Activated T-cell treated with anti-CD3 and anti-CD28 coated beads for 1 hour (primary cell): ENCODE measurements around the gene C20orf144.
A peak's percentile ranks its signal among the peaks of the same experiment; 100 is the strongest.

Source experiments
- DNase-seq: peaks from one replicate; pipeline ENCODE4 v3.0.0-alpha.2; 2020; ENCODE audit warnings: low read depth

C20orf144 gene

DNA sequence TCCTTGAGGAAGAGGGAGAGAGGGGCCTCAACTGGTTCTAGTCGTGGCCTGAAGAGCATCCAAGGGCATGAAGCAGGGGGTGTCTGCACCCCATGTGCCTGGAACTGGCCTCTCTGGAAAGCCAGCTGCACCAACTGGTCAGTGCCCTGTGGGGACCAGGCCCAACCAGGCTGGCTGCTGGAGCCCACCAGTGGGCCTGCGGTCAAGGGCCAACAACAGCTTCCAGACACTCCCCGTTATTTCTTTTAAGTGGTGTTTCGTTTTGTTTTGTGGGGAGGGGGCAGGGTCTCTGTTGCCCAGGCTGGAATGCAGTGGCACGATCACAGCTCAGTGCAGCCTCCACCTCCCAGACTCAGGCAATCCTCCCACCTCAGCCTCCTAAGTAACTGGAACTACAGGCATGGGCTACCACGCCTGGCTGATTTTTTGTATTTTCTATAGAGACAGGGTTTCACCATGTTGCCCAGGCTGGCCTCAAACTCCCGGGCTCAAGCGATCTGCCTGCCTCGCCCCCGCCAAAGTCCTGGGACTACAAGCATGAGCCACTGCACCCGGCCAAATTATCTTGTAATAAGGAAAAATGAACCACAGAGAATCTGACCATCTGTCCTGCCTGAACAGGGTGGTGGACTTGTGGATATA lies 11.9 kb upstream of the C20orf144 start:
- no peak for DNase-seq

DNA sequence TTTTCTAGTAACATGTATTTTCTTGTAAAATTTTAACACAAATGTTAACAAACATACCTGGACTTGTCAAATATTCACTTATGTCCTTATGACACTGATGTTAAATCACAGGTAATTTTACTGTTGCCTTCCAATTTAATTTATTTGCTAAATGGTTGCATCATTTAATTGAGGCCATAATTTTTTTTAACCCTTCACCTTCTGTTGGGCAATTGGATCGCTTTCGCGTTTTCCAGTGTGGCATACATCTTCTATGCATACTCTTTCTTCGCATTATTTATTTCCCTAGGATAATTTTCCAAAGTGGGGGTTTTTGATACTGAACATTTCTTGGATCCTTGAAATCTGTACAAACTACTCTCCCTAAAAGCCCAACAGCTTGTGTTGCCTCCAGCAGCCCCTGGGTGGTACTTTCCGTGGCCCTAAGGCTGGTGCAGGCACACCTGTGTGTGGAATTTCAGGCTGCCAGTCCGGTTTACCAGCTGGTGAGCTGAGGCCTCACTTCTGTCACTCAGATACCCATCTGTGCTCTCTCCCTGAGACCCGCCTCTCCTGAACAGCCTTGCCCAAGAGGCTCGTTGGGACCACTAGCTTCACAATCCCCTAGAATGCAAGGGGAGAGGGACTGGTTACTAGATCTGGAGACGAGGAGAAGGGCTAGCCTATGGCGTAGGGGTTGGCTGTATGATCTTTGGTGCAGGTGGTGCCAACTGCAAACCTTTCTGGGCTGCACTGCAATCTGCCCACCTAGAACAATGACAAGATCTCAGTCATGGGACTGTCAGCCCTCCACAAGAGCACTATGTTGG lies 11.2 kb upstream of the C20orf144 start:
- no peak for DNase-seq

DNA sequence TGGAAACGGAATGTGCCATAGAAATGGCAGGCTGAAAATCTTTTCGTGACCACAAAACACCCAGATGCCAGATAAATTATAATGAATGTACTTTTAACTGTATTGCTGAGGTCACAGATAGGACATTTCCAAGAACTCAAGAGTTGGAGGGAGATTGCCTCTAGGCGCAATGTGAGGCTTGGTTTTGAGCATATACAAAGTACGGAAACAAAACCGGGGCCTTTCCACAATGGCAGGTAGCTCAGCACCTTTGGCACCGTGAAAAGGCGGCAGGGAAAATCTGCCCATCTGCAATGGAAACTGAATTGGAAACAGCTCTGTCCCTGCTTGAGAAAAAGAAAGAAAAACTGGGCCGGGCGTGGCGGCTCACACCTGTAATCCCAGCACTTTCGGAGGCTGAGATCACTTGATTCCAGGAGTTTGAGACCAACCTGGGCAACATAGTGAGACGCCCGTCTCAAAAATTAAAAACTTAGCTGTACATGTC lies 10.5 kb upstream of the C20orf144 start:
- no peak for DNase-seq

- no peak for DNase-seq
Measured at GRCh38 chr20:33653218-33653899, 8.8 kb upstream of the C20orf144 start.

DNA sequence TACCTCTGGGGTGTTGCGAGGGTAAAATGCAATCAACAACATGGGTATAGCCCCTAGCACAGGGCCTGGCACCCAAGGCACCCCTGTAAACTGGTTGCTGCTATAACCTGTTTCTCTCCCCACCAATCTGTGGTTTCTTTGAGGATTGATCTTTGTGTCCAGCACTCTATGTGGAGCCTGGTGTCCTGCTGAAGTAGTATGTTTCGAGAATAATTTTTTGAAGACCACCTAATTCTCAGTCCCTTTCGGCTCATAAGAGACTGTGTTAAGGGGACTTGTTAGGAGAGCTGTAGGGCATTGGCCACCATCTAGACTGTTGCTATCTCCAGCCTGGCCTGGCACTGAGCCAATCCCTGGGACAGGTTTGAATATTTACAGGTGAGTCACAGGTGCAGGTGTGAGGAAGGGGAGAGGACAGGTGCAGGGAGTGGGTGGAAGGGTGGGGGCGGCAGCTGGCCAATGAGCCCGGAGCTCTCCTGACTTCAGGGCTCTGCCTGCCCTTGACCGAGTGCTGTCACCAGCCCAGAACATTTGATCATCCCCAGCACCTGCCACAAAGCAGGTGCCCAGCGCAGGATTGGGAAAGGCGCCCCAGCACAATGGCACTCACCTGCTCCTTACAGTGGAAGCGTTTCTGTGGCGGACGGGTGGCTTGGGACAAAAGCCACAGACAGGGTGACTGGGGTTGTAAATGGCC lies 8.1 kb upstream of the C20orf144 start:
- no peak for DNase-seq

GRCh38 chr20:33654680-33655161 lies 7.4 kb upstream of the C20orf144 start:
- no peak for DNase-seq

- DNase-seq: no peak
Measured at GRCh38 chr20:33655164-33655563, 7.0 kb upstream of the C20orf144 start.

DNA sequence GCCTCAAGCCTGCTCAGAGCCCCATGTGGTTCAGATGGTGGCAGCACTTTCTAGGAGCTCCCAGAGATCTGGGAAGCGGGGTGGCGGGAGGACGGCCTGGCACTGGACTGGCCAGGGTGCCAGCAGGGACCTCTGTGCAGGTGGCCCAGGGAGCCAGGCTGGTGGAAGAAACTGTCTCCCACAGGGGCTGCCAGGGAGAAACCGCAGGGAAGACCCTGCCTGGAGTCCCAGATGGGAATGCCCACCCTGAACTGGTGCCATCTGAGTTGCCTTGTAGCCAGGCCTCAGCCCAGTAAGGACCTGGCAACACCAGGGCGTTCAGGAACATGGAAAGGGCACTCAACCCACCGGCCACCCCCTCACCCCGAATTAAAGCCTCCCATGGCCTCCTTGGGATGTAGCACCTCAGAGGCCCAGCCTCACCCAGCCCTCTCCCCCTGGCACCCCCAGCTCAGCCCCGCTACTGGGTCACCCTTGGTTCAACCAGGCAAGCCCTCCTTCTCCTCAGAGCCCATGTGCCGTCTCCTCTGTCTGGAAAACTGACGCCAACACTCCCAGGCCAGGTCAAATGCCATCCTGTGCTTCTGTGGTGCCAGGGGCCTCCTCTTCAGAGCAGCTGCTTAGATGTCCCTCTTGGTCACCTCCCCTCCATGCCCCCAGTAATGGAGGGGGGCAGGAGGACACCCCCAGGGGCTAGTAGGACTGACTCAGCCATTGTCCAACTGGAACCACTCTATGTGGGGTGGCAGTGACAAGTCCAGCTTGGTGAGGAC lies 5.9 kb upstream of the C20orf144 start:
- DNase-seq: no peak

GRCh38 chr20:33656783-33657703 lies 5.1 kb upstream of the C20orf144 start:
- DNase-seq: no peak

GRCh38 chr20:33657704-33658095 lies 4.4 kb upstream of the C20orf144 start:
- no peak for DNase-seq

GRCh38 chr20:33658510-33658909 lies 3.6 kb upstream of the C20orf144 start:
- no peak for DNase-seq

- no peak for DNase-seq
Measured at GRCh38 chr20:33658929-33659328, 3.2 kb upstream of the C20orf144 start.

- DNase-seq: no peak
Measured at GRCh38 chr20:33659341-33660034, 2.6 kb upstream of the C20orf144 start.

- no peak for DNase-seq
Measured at GRCh38 chr20:33660035-33660684, 2.0 kb upstream of the C20orf144 start.

DNA sequence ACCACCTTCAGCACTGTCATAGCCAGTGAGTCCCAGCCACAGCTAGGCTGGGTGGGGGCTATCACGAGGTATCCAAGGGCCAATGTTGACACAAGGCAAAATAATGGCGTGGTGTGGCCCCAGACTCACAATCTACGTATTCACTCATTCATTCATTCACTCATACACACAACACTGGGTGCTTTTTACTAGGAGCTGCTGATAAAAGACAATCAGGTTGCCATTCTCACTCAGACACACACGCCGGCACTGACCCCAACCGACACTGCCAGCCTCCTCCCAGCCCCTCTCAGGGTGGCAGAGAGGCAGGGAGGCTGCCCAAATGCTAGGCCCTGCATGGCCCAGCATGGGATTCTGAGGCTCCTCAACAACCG lies 1.5 kb upstream of the C20orf144 start:
- DNase-seq: no peak

DNA sequence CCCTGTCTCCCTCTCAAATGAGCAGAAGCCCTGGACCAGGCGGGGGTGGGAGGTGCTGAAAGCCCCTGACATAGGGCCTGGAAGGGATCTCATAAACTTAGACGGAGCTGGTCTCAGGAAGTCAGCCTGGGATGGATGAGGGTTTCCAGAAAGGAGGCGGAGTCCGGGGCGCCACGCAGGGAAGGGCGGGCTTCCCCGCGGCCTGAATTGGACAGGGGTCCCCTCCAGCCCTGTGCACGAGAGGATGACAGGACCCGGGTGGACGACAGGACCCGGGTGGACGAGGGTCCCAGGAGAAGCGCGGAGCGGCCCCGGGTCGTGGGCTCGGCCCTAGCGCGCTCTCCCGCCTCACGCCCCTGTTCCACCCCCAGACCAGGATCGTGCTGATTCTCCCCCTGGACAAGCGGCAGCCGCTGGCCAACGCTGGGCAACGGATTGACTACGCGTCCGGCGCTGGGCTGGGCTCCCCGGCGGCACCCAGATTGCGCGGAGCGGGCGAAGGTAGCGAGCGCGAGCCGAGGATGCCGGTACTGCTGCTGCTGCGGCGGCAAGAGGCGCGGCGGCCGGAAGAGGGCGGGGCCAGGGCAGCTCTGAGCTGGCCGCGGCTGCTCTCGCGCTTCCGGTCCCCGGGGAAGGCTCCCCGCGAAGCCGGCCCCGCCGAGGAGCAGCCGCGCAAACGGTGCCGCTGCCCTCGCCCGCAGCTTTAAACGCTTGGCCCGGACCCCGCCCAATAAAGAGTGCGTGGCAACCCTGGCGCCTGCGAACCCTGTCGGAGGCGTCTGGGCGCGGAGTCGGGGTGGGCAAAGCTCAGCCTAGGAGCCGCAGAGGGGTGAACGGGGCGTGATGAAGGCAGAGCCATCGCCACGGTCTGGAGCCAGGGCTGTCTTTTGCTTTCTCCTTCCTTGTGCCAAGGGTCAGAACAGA lies 1.3 kb downstream of the C20orf144 start:
- peak; percentile 76 for DNase-seq

DNA sequence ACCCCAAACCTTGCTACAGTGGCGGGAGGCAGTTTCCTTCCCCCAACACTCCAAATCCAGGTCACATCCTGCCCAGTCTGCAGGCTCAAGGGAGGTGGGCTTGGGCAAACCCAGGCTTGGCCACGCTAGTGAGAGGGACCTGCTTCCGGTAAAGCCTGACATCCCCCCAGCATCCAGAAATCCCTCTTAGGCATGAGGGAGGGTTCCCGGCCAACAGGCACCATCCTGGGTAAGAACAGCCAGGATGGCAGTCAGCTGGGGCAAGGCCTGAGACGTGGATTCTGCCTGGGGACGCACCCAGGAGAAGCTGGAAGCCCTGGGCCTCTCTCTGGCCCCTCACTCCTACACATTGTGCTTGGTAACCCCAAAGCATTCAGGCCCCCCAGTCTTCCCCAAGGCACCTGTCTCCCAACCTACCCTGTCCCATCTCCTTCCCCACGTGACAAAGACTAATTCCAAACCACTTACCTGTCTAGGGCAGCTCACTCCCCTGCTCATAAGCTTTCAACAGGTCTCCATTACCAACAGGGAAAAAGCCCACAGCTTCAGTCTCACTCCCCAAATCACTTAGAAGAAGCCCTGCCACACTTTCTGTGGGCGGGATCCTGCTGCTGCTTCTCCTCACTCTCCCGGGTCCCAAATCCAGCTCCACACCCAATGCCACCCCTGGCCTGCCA lies 2.1 kb downstream of the C20orf144 start:
- no peak for DNase-seq

- no peak for DNase-seq
Measured at GRCh38 chr20:33664762-33665144, 2.6 kb downstream of the C20orf144 start.
